ENCODE results near the gene OR5B21.

The OR5B21 gene

DNA sequence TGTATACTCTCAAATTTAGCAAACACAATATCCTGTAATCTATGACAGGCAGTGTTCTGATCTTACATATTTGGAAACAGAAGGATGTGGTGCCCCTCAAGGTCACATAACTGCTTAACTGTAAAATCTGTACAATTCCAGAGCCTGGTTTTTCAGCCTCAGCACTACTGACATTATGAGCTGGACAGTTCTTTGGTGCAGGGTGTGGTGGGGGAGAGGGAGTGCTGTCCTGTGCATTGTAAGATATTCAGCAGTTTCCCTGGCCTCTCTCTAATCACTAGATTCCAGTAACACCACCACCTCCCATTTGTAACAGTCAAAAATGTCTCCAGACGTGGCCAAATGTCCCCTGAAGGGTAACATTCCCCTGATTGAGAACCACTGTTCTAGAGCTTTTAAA, 1.8 kb upstream of the OR5B21 start:
- no peaks in the 10 kb centered on the region for H3K36me3 ChIP-seq (ENCODE audit: insufficient read depth, low read length)
- peaks cover 11% of the 10 kb centered on the region for H3K4me1 ChIP-seq (ENCODE audit: insufficient read depth, low read length)
- no peak overlapping the region for H3K27ac ChIP-seq (ENCODE audit: low read depth, low read length)
- H3K4me3 ChIP-seq (ENCODE audit: low read length): no peak overlapping the region
- WGBS: 88% methylated on average over 1 of the region's 1 CpG
- H3K9me3 ChIP-seq (ENCODE audit: insufficient read depth, low read depth, low read length): no peaks in the 10 kb centered on the region
- H3K27me3 ChIP-seq (ENCODE audit: insufficient read depth, low read length): no peaks in the 10 kb centered on the region
- H3K9ac ChIP-seq (ENCODE audit: low read depth, low read length): no peak overlapping the region

DNA sequence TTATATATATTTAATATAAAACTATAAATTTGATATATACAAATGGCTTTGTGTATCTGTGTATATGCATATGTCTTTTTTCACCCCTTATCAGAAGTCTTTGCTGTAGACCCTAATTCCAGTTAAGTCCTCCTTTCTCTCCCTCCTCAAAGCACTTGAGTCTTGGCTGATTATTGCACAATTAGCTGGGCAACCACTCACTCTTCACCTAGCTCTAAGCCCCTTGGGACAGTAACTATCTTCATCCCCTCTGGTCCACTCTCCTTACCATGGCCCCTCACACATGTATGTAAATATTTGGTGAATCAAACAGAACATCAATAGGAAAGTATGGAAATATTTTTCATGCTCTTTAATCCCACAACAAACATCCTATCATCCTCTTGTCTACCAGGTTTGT, 909 bp upstream of the OR5B21 start:
- Histone ChIP-seq H3K9ac (ENCODE audit: low read depth, low read length) (no peak overlapping the region), H3K27ac (ENCODE audit: low read depth, low read length) (no peak overlapping the region), H3K27me3 (ENCODE audit: insufficient read depth, low read length) (no peaks in the 10 kb centered on the region), H3K36me3 (ENCODE audit: insufficient read depth, low read length) (no peaks in the 10 kb centered on the region), H3K9me3 (ENCODE audit: insufficient read depth, low read depth, low read length) (no peaks in the 10 kb centered on the region), H3K4me1 (ENCODE audit: insufficient read depth, low read length) (peaks cover 11% of the 10 kb centered on the region), H3K4me3 (ENCODE audit: low read length) (no peak overlapping the region)

- Histone ChIP-seq H3K9ac (ENCODE audit: low read depth, low read length) (no peak overlapping the region), H3K27me3 (ENCODE audit: insufficient read depth, low read length) (no peaks in the 10 kb centered on the region), H3K4me1 (ENCODE audit: insufficient read depth, low read length) (no peaks in the 10 kb centered on the region; the same call in 1 of the 2 replicates), H3K27ac (ENCODE audit: low read depth, low read length) (no peak overlapping the region), H3K36me3 (ENCODE audit: insufficient read depth, low read length) (no peaks in the 10 kb centered on the region), H3K9me3 (ENCODE audit: insufficient read depth, low read depth, low read length) (no peaks in the 10 kb centered on the region), H3K4me3 (ENCODE audit: low read length) (no peak overlapping the region)
- WGBS: 89% methylated on average over 4 of the region's 4 CpGs
Observed at GRCh38 chr11:58507355-58507754, 550 bp downstream of the OR5B21 start.

DNA sequence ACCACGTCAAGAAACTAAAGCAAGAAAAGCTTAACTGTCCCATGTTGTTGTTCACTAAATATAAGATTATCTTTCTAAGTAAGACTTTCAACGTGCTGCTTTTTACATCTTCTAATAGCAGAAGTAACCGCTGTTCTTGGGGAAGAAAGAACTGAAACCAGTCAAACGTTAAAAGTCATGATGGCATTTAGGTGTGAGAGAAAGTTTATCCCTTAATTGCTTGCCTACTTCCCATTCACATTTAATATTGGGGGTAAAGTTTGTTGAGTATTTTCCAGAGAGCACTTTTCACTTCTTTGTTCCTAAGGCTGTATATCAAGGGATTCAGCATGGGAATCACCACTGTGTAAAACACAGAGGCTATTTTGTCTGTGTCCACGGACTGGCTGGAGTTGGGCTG, 970 bp downstream of the OR5B21 start:
- Histone ChIP-seq H3K4me3 (ENCODE audit: low read length) (no peak overlapping the region), H3K27me3 (ENCODE audit: insufficient read depth, low read length) (no peaks in the 10 kb centered on the region), H3K4me1 (ENCODE audit: insufficient read depth, low read length) (no peaks in the 10 kb centered on the region), H3K9ac (ENCODE audit: low read depth, low read length) (no peak overlapping the region), H3K9me3 (ENCODE audit: insufficient read depth, low read depth, low read length) (no peaks in the 10 kb centered on the region), H3K27ac (ENCODE audit: low read depth, low read length) (no peak overlapping the region), H3K36me3 (ENCODE audit: insufficient read depth, low read length) (no peaks in the 10 kb centered on the region)
- WGBS: 90% methylated on average over 3 of the region's 5 CpGs

- no peaks in the 10 kb centered on the region for H3K36me3 ChIP-seq (ENCODE audit: insufficient read depth, low read length)
- WGBS: 96% methylated on average over 4 of the region's 4 CpGs
- no peaks in the 10 kb centered on the region for H3K27me3 ChIP-seq (ENCODE audit: insufficient read depth, low read length)
- H3K27ac ChIP-seq (ENCODE audit: low read depth, low read length): no peak overlapping the region
- H3K9me3 ChIP-seq (ENCODE audit: insufficient read depth, low read depth, low read length): no peaks in the 10 kb centered on the region
- no peak overlapping the region for H3K4me3 ChIP-seq (ENCODE audit: low read length)
- no peak overlapping the region for H3K9ac ChIP-seq (ENCODE audit: low read depth, low read length)
- H3K4me1 ChIP-seq (ENCODE audit: insufficient read depth, low read length): no peaks in the 10 kb centered on the region
Observed at GRCh38 chr11:58505849-58506248, 2.1 kb downstream of the OR5B21 start.

- no peak overlapping the region for H3K4me3 ChIP-seq (ENCODE audit: low read length)
- no peaks in the 10 kb centered on the region for H3K36me3 ChIP-seq (ENCODE audit: insufficient read depth, low read length)
- H3K9ac ChIP-seq (ENCODE audit: low read depth, low read length): no peak overlapping the region
- WGBS: 94% methylated on average over 6 of the region's 6 CpGs
- no peaks in the 10 kb centered on the region for H3K9me3 ChIP-seq (ENCODE audit: insufficient read depth, low read depth, low read length)
- H3K27me3 ChIP-seq (ENCODE audit: insufficient read depth, low read length): no peaks in the 10 kb centered on the region
- no peaks in the 10 kb centered on the region for H3K4me1 ChIP-seq (ENCODE audit: insufficient read depth, low read length)
- H3K27ac ChIP-seq (ENCODE audit: low read depth, low read length): no peak overlapping the region
Observed at GRCh38 chr11:58504232-58504631, 3.7 kb downstream of the OR5B21 start.

- H3K9me3 ChIP-seq (ENCODE audit: insufficient read depth, low read depth, low read length): no peaks in the 10 kb centered on the region
- H3K9ac ChIP-seq (ENCODE audit: low read depth, low read length): no peak overlapping the region
- H3K36me3 ChIP-seq (ENCODE audit: insufficient read depth, low read length): no peaks in the 10 kb centered on the region
- 99% methylated on average over 4 of the region's 4 CpGs for WGBS
- no peak overlapping the region for H3K4me3 ChIP-seq (ENCODE audit: low read length)
- H3K27me3 ChIP-seq (ENCODE audit: insufficient read depth, low read length): no peaks in the 10 kb centered on the region
- no peak overlapping the region for H3K27ac ChIP-seq (ENCODE audit: low read depth, low read length)
- no peaks in the 10 kb centered on the region for H3K4me1 ChIP-seq (ENCODE audit: insufficient read depth, low read length)
Observed at GRCh38 chr11:58503361-58503856, 4.5 kb downstream of the OR5B21 start.

GRCh38 chr11:58502004-58502403, 5.9 kb downstream of the OR5B21 start:
- no peaks in the 10 kb centered on the region for H3K9me3 ChIP-seq (ENCODE audit: insufficient read depth, low read depth, low read length)
- no peaks in the 10 kb centered on the region for H3K36me3 ChIP-seq (ENCODE audit: insufficient read depth, low read length)
- no peak overlapping the region for H3K27ac ChIP-seq (ENCODE audit: low read depth, low read length)
- H3K9ac ChIP-seq (ENCODE audit: low read depth, low read length): no peak overlapping the region
- H3K27me3 ChIP-seq (ENCODE audit: insufficient read depth, low read length): no peaks in the 10 kb centered on the region
- no peak overlapping the region for H3K4me3 ChIP-seq (ENCODE audit: low read length)
- no peaks in the 10 kb centered on the region for H3K4me1 ChIP-seq (ENCODE audit: insufficient read depth, low read length)

DNA sequence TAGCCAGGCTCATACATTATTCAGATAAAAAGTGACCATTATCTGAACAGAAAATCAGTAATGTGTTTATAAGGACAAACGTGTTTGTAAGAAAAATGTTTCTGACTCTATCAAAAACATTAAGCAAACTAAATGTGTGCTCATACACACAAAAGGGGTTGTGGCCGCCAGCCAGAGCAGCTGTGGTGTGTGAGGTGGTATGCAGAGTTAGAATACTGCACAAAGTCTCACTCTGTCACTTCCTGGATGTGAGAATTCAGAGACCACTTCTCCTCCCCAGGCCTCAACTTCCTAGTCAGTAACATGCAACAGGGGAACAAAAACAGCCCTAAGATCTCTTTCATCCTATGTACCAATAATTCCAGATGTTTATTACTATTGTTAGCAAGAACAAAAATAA, 9.4 kb downstream of the OR5B21 start:
- Histone ChIP-seq H3K9ac (ENCODE audit: low read depth, low read length) (no peak overlapping the region), H3K4me1 (ENCODE audit: insufficient read depth, low read length) (no peaks in the 10 kb centered on the region), H3K27ac (ENCODE audit: low read depth, low read length) (no peak overlapping the region), H3K27me3 (ENCODE audit: insufficient read depth, low read length) (no peaks in the 10 kb centered on the region), H3K36me3 (ENCODE audit: insufficient read depth, low read length) (no peaks in the 10 kb centered on the region), H3K9me3 (ENCODE audit: insufficient read depth, low read depth, low read length) (no peaks in the 10 kb centered on the region), H3K4me3 (ENCODE audit: low read length) (no peak overlapping the region)
- WGBS: 100% methylated on average over 1 of the region's 2 CpGs

DNA sequence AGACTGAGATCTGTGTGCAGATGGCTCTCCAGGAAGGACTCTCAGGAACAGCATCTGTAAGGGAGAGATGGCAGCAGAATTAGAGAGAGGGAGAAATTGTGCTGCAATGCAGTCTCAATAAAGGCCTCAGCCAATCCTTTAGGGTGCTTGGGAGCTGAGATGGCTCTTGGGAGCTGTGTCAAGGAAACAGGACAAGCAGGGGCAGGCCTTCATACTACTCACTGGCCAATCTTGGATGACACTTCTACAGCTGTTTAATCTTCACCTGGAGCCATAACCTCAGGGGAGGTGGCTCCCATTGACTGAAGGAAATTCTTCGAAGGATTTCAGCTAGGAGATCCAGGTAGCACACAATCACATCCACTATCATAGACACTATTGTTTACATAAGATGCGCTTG, 10.0 kb downstream of the OR5B21 start:
- WGBS: 94% methylated on average over 2 of the region's 2 CpGs
- Histone ChIP-seq H3K27ac (ENCODE audit: low read depth, low read length) (no peak overlapping the region), H3K27me3 (ENCODE audit: insufficient read depth, low read length) (no peaks in the 10 kb centered on the region), H3K36me3 (ENCODE audit: insufficient read depth, low read length) (no peaks in the 10 kb centered on the region), H3K9me3 (ENCODE audit: insufficient read depth, low read depth, low read length) (no peaks in the 10 kb centered on the region), H3K9ac (ENCODE audit: low read depth, low read length) (no peak overlapping the region), H3K4me3 (ENCODE audit: low read length) (no peak overlapping the region), H3K4me1 (ENCODE audit: insufficient read depth, low read length) (no peaks in the 10 kb centered on the region)

DNA sequence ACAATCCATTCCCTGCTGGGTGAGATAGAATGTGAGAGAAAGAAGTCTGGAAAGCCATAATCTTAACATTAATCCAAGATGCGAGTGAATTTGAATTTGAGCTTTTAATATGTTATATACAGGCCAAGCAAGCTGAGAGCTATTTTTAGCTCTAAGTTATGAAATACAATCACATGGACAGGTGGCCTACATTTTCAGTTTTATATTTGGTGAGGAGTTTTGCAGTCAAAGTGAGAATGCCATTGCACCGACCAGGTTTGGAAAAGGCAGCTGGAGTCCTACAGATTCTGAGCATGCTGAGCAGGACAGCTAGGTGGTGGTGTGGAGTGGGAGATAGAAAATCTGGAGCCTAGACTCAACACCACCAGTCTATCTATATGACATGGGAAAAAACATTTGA, 12.0 kb downstream of the OR5B21 start:
- Histone ChIP-seq H3K9ac (ENCODE audit: low read depth, low read length) (no peak overlapping the region), H3K27me3 (ENCODE audit: insufficient read depth, low read length) (no peaks in the 10 kb centered on the region), H3K9me3 (ENCODE audit: insufficient read depth, low read depth, low read length) (no peaks in the 10 kb centered on the region), H3K36me3 (ENCODE audit: insufficient read depth, low read length) (no peaks in the 10 kb centered on the region), H3K27ac (ENCODE audit: low read depth, low read length) (no peak overlapping the region), H3K4me1 (ENCODE audit: insufficient read depth, low read length) (no peaks in the 10 kb centered on the region), H3K4me3 (ENCODE audit: low read length) (no peak overlapping the region)
- WGBS: 92% methylated on average over 2 of the region's 2 CpGs

DNA sequence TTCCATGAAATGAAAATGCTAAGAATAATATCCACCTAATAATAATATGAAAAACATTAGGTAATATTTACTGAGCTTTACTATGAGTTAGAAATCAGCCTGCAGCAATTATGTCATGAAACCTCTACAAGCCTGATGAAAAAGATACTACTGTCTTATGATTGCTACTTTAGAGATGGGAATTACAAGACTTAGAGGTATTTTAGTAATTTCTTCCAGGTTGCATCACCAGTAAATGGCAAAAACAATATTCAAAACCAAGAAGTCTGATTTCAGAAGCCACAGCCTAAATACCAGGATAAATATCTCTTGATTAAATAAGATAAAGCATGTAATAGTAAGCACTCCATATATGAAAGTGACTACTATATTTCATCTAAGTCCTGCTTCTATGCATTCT, 13.8 kb downstream of the OR5B21 start:
- H3K9me3 ChIP-seq (ENCODE audit: insufficient read depth, low read depth, low read length): no peaks in the 10 kb centered on the region
- no peak overlapping the region for H3K4me3 ChIP-seq (ENCODE audit: low read length)
- H3K27ac ChIP-seq (ENCODE audit: low read depth, low read length): no peak overlapping the region
- no peak overlapping the region for H3K9ac ChIP-seq (ENCODE audit: low read depth, low read length)
- no peaks in the 10 kb centered on the region for H3K36me3 ChIP-seq (ENCODE audit: insufficient read depth, low read length)
- H3K27me3 ChIP-seq (ENCODE audit: insufficient read depth, low read length): no peaks in the 10 kb centered on the region
- no peaks in the 10 kb centered on the region for H3K4me1 ChIP-seq (ENCODE audit: insufficient read depth, low read length)
